Neutrophil (primary cell): Measurements from ENCODE around the gene MYO6.

Source experiments
- H3K27ac ChIP-seq: fragments of 200-600 bp; sonication (generic); 2 replicates; pipeline ENCODE4 v1.5.1; 2016; ENCODE audit warnings: mild to moderate bottlenecking, moderate library complexity
- H3K27me3 ChIP-seq: fragments of 200-600 bp; sonication (generic); 2 replicates; pipeline ENCODE4 v1.6.0; 2016; ENCODE audit warnings: mild to moderate bottlenecking
- H3K36me3 ChIP-seq: fragments of 200-600 bp; sonication (generic); 2 replicates; pipeline ENCODE4 v1.5.1; 2017
- H3K4me1 ChIP-seq, 2 experiments: fragments of 200-600 bp in 1 of 2; sonication (generic) in 1 of 2; 1 replicate in 1 of 2; 2 replicates in 1 of 2; pipeline versions ENCODE4 v1.5.1 to v1.6.1; 2013 to 2016; ENCODE audit warnings: low read depth in 1 of 2, low read length in 1 of 2, mild to moderate bottlenecking in 1 of 2, moderate library complexity in 1 of 2; ENCODE audit not compliant: control insufficient read depth in 1 of 2, insufficient read depth in 1 of 2
- H3K4me3 ChIP-seq, 2 experiments: fragments of 200-600 bp in 1 of 2; sonication (generic) in 1 of 2; 1 replicate in 1 of 2; 2 replicates in 1 of 2; pipeline ENCODE4 v1.5.1; 2013 to 2016; ENCODE audit warnings: low read depth in 1 of 2, low read length in 1 of 2, mild to moderate bottlenecking in 1 of 2, moderate library complexity in 1 of 2
- H3K9me3 ChIP-seq: fragments of 200-600 bp; sonication (generic); 2 replicates; pipeline ENCODE4 v1.5.1; 2016
- TF ChIP-seq, protein P1 (sequence below): fragments of 200-600 bp; sonication (generic); IDR thresholded peaks from 2 replicates; pipeline ENCODE4 v1.5.1; 2016; ENCODE audit warnings: antibody characterized with exemption

Gene MYO6

GRCh38 chr6:75937846-75938245, 188.8 kb downstream of the MYO6 start:
- Histone ChIP-seq H3K27ac (no peak overlapping the region), H3K36me3 (no peaks in the 10 kb centered on the region), H3K27me3 (peaks cover 30% of the 10 kb centered on the region), H3K9me3 (no peaks in the 10 kb centered on the region), H3K4me1 (no peaks in the 10 kb centered on the region), H3K4me3 (no peak overlapping the region)
- TF ChIP-seq, protein P1, sequence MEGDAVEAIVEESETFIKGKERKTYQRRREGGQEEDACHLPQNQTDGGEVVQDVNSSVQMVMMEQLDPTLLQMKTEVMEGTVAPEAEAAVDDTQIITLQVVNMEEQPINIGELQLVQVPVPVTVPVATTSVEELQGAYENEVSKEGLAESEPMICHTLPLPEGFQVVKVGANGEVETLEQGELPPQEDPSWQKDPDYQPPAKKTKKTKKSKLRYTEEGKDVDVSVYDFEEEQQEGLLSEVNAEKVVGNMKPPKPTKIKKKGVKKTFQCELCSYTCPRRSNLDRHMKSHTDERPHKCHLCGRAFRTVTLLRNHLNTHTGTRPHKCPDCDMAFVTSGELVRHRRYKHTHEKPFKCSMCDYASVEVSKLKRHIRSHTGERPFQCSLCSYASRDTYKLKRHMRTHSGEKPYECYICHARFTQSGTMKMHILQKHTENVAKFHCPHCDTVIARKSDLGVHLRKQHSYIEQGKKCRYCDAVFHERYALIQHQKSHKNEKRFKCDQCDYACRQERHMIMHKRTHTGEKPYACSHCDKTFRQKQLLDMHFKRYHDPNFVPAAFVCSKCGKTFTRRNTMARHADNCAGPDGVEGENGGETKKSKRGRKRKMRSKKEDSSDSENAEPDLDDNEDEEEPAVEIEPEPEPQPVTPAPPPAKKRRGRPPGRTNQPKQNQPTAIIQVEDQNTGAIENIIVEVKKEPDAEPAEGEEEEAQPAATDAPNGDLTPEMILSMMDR: no peak

DNA sequence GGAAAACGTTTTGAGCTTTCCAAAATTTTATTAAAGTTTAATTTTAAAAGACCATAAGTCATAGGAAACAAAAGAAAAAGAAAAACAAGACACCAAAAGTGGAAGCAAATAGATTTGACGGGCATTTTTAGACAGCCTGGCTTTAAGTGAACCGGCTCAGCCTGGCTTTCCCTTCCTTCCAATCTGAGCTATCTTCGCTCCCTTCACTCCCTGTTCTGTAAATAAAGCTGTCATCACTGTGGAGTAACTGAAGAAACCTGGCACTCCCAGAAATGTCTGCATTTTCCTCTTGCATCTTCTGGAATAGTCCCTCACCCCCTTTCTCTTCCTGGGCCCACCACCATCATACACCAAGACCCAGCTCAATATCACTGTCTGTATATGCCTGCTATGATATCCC, 191.5 kb downstream of the MYO6 start:
- Histone ChIP-seq H3K9me3 (no peaks in the 10 kb centered on the region), H3K36me3 (no peaks in the 10 kb centered on the region), H3K27me3 (peaks cover 15% of the 10 kb centered on the region), H3K4me3 (no peak overlapping the region), H3K27ac (no peak overlapping the region), H3K4me1 (no peaks in the 10 kb centered on the region)
- TF ChIP-seq, protein P1: no peak

GRCh38 chr6:75941509-75941908, 192.5 kb downstream of the MYO6 start:
- no peaks in the 10 kb centered on the region for H3K9me3 ChIP-seq

DNA sequence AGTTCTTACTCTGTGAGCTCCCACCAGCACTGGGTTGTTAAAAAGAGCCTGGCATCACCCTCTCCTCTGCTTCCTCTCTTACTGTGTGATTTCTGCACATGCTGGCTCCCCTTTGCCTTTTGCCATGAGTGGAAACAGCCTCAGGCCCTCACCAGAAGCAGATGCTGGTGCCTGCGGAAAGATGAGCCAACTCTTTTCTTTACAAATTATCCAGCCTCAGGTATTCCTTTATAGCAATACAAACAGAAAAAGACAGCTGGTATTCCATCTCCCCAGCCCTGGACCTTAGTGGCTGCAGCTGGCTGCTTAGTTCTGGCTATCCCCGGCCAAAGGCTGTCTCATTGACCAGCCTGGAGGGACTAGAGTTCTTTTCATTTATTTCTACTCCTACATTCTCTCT, 194.3 kb downstream of the MYO6 start:
- no peaks in the 10 kb centered on the region for H3K27me3 ChIP-seq
- H3K36me3 ChIP-seq: no peaks in the 10 kb centered on the region
- H3K27ac ChIP-seq: no peak overlapping the region
- TF ChIP-seq, protein P1: no peak
- no peak overlapping the region for H3K4me3 ChIP-seq
- H3K9me3 ChIP-seq: no peaks in the 10 kb centered on the region
- no peaks in the 10 kb centered on the region for H3K4me1 ChIP-seq

More at GRCh38 chr6:75941509-75941908, 192.5 kb downstream of the MYO6 start:
- Histone ChIP-seq H3K36me3 (no peaks in the 10 kb centered on the region), H3K27ac (no peak overlapping the region), H3K4me1 (no peaks in the 10 kb centered on the region), H3K27me3 (peaks cover 6% of the 10 kb centered on the region), H3K4me3 (no peak overlapping the region)
- TF ChIP-seq, protein P1: no peak

GRCh38 chr6:75946146-75946831, 197.2 kb downstream of the MYO6 start:
- no peaks in the 10 kb centered on the region for H3K9me3 ChIP-seq
- H3K4me1 ChIP-seq: no peaks in the 10 kb centered on the region
- no peak overlapping the region for H3K4me3 ChIP-seq
- no peaks in the 10 kb centered on the region for H3K36me3 ChIP-seq
- H3K27ac ChIP-seq: no peak overlapping the region
- TF ChIP-seq, protein P1: no peak
- H3K27me3 ChIP-seq: no peaks in the 10 kb centered on the region
